Panc1 (cell line): ENCODE measurements around the gene FXYD3. TPM values are rescaled to one million over a fixed set of nuclear protein-coding genes. Genes with fewer than 3 reads are reported as not detected.

Experiments used
- ATAC-seq: fragments of 200-7000 bp; cut with Tn5 transposase; 2 replicates; pipeline ENCODE4 v1.9.1; 2020; ENCODE audit warnings: mild to moderate bottlenecking, moderate library complexity
- BruUV-seq: library from RNA; stranded (reverse); fragments of 400-500 nt; replicated peaks from 2 replicates; lab custom pipeline; 2021; lab: Mats Ljungman, UMichigan
- CTCF ChIA-PET: fragments of 300-600 bp; sonication (Branson Sonifier 250); formaldehyde crosslinking; loops from one replicate; lab custom pipeline; 2022; ENCODE audit warnings: antibody characterized with exemption; lab: Charles Lee
- POLR2A ChIA-PET: fragments of 300-600 bp; sonication (Branson Sonifier 250); formaldehyde crosslinking; loops from one replicate; lab custom pipeline; 2022; ENCODE audit warnings: antibody characterized with exemption; lab: Charles Lee
- DNase-seq: peaks from one replicate; pipeline ENCODE4 v3.0.0-alpha.2; 2010; ENCODE audit warnings: low read depth, low spot score
- H3K27ac ChIP-seq: 2 replicates; pipeline ENCODE4 v1.5.1; 2011; ENCODE audit warnings: mild to moderate bottlenecking, low read length, inconsistent platforms
- H3K27me3 ChIP-seq: fragments of 200-500 bp; sonication (Bioruptor generic); 2 replicates; pipeline ENCODE4 v1.6.0; 2014; ENCODE audit warnings: low read length, inconsistent platforms; ENCODE audit not compliant: control insufficient read depth, insufficient read depth
- H3K36me3 ChIP-seq: fragments of 200-500 bp; sonication (Bioruptor generic); 2 replicates; pipeline ENCODE4 v1.5.1; 2014; ENCODE audit warnings: inconsistent platforms, mild to moderate bottlenecking, low read length, moderate library complexity; ENCODE audit not compliant: control insufficient read depth, insufficient read depth
- H3K4me1 ChIP-seq: 2 replicates; pipeline ENCODE4 v1.5.1; 2011; ENCODE audit warnings: inconsistent platforms, mild to moderate bottlenecking, low read length, moderate library complexity; ENCODE audit not compliant: control insufficient read depth, insufficient read depth
- H3K4me3 ChIP-seq, 2 experiments: 2 replicates each; pipeline ENCODE4 v1.5.1; 2011 to 2012; ENCODE audit warnings: low read depth in 2 of 2, low read length in 2 of 2, mild to moderate bottlenecking in 2 of 2, inconsistent platforms in 1 of 2, moderate library complexity in 1 of 2
- H3K9me3 ChIP-seq: fragments of 200-500 bp; sonication (Bioruptor generic); 2 replicates; pipeline ENCODE4 v1.5.1; 2014; ENCODE audit warnings: low read depth, mild to moderate bottlenecking, inconsistent platforms, low read length, moderate library complexity; ENCODE audit not compliant: control insufficient read depth, insufficient read depth
- POLR2AphosphoS5 ChIP-seq: IDR thresholded peaks from 2 replicates; pipeline ENCODE4 v1.6.1; 2012; ENCODE audit warnings: mild to moderate bottlenecking, low read depth, low read length, moderate library complexity
- SIN3A ChIP-seq: IDR thresholded peaks from 2 replicates; pipeline ENCODE4 v1.6.1; 2012; ENCODE audit warnings: low read depth, mild to moderate bottlenecking, low read length, moderate library complexity, borderline replicate concordance; ENCODE audit not compliant: insufficient read depth
- TCF7L2 ChIP-seq: IDR thresholded peaks from 2 replicates; pipeline ENCODE4 v1.6.1; 2011; ENCODE audit warnings: mild to moderate bottlenecking, low read depth, low read length, inconsistent platforms
- in situ Hi-C: cut with HindIII; loops from 2 replicates; pipeline ENCODE4 v1.10.0; 2016; ENCODE audit warnings: low sequenced_read_pairs, low pct_unique_long_range_greater_than_20kb
- intact Hi-C: fragments of 100-400 bp; cut with micrococcal nuclease; formaldehyde crosslinking; loops from one replicate; pipeline ENCODE4 v1.10.0; 2022; ENCODE audit not compliant: unreplicated experiment
- total RNA-seq: library from RNA; stranded (reverse); gene quantifications from one replicate; pipeline ENCODE4 v1.2.1, GENCODE V29; 2021; ENCODE audit not compliant: unreplicated experiment
- TF ChIP-seq, protein P1 (sequence below): fragments of 450-650 bp; IDR thresholded peaks from 2 replicates; pipeline ENCODE4 v1.5.1; 2017; ENCODE audit warnings: mild to moderate bottlenecking
- TF ChIP-seq, protein P2 (sequence below), 2 experiments: IDR thresholded peaks; 2 replicates each; pipeline ENCODE4 v1.6.1; 2011 to 2012; ENCODE audit warnings: low read depth in 2 of 2, control low read depth in 1 of 2, low read length in 1 of 2, mild to moderate bottlenecking in 1 of 2, moderate library complexity in 1 of 2; ENCODE audit not compliant: insufficient read depth in 1 of 2

The FXYD3 gene
- total RNA-seq, 1 experiment from 2014 or later, result not detected

DNA sequence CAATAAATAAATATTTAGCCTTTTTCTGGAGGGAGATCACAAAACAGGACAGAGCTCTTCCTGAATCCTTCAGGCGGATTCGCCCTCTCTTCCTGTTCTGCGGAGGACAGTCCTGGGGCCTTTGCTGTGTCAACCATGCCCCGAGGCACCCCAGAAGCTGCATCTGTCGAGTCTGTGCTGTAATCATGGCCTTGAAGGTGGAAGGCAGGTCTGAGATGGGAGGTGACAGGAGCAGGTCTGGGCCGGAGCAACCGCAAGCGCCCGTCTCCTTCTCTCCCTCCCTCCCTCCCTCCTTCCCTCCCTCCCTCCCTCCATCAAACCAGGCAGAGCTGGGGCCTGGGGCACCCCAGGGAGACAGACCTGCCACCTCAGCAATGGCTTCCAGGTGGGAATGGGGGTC is 4.6 kb upstream of the FXYD3 start:
- no peak overlapping the region for H3K4me3 ChIP-seq
- no TSS peak for BruUV-seq
- no peaks in the 10 kb centered on the region for H3K4me1 ChIP-seq
- H3K9me3 ChIP-seq, result no peaks in the 10 kb centered on the region
- TF ChIP-seq, protein P1, sequence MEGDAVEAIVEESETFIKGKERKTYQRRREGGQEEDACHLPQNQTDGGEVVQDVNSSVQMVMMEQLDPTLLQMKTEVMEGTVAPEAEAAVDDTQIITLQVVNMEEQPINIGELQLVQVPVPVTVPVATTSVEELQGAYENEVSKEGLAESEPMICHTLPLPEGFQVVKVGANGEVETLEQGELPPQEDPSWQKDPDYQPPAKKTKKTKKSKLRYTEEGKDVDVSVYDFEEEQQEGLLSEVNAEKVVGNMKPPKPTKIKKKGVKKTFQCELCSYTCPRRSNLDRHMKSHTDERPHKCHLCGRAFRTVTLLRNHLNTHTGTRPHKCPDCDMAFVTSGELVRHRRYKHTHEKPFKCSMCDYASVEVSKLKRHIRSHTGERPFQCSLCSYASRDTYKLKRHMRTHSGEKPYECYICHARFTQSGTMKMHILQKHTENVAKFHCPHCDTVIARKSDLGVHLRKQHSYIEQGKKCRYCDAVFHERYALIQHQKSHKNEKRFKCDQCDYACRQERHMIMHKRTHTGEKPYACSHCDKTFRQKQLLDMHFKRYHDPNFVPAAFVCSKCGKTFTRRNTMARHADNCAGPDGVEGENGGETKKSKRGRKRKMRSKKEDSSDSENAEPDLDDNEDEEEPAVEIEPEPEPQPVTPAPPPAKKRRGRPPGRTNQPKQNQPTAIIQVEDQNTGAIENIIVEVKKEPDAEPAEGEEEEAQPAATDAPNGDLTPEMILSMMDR, result no peak
- TF ChIP-seq, protein P2, sequence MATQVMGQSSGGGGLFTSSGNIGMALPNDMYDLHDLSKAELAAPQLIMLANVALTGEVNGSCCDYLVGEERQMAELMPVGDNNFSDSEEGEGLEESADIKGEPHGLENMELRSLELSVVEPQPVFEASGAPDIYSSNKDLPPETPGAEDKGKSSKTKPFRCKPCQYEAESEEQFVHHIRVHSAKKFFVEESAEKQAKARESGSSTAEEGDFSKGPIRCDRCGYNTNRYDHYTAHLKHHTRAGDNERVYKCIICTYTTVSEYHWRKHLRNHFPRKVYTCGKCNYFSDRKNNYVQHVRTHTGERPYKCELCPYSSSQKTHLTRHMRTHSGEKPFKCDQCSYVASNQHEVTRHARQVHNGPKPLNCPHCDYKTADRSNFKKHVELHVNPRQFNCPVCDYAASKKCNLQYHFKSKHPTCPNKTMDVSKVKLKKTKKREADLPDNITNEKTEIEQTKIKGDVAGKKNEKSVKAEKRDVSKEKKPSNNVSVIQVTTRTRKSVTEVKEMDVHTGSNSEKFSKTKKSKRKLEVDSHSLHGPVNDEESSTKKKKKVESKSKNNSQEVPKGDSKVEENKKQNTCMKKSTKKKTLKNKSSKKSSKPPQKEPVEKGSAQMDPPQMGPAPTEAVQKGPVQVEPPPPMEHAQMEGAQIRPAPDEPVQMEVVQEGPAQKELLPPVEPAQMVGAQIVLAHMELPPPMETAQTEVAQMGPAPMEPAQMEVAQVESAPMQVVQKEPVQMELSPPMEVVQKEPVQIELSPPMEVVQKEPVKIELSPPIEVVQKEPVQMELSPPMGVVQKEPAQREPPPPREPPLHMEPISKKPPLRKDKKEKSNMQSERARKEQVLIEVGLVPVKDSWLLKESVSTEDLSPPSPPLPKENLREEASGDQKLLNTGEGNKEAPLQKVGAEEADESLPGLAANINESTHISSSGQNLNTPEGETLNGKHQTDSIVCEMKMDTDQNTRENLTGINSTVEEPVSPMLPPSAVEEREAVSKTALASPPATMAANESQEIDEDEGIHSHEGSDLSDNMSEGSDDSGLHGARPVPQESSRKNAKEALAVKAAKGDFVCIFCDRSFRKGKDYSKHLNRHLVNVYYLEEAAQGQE (IDR thresholded peaks at IDR 0.05; ENCODE audit: insufficient read depth in 1 of 2, low read depth in 2 of 2, low read length in 1 of 2), result no peak
- TF ChIP-seq POLR2AphosphoS5, result no peak
- H3K27ac ChIP-seq, result no peak overlapping the region
- ATAC-seq, result no peak
- in situ Hi-C loops, result no loop called here
- no peaks in the 10 kb centered on the region for H3K27me3 ChIP-seq
- intact Hi-C loops, result no loop called here
- ChIA-PET CTCF (no interaction called here), POLR2A (no interaction called here)
- H3K36me3 ChIP-seq, result no peaks in the 10 kb centered on the region
- DNase-seq, result no peak

DNA sequence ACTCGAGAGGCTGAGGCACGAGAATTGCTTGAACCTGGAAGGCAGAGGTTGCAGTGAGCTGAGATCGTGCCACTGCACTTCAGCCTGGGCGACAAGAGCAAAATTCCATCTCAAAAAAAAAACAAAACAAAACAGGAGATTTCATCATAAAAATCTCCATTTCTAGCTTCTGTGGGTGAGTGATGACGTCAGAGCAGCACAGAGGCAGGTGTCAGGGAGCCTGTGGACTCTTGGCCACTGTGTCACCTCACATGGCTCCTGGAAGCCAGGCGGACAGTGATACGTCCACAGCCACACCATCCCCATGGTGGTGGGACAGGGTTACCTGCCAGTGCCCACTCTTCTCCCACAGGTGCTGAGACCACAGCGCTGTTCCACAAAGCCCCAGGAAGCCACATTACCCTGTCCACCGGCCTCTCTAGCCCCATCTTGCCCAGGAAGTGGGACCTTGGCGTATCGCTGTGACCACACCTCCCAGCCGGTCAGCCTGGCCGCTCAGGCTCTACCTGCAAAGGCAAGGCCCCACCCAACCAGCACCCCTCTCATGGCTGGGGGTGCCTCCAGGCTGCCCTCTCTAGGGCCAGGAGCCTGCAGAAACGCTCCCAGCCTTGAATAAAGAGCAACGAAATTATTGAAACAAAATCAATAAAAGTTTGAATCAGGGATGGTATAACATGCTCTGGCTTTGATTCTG is 2.5 kb upstream of the FXYD3 start:
- intact Hi-C loops, result no loop called here
- no peak overlapping the region for H3K4me3 ChIP-seq
- CTCF ChIA-PET, result no interaction called here
- no peaks in the 10 kb centered on the region for H3K9me3 ChIP-seq
- no peaks in the 10 kb centered on the region for H3K36me3 ChIP-seq
- no peak for DNase-seq
- no peak overlapping the region for H3K27ac ChIP-seq
- no TSS peak for BruUV-seq
- POLR2A ChIA-PET, result no interaction called here
- no peaks in the 10 kb centered on the region for H3K4me1 ChIP-seq
- ATAC-seq, result no peak
- no peak for TF ChIP-seq POLR2AphosphoS5
- TF ChIP-seq, protein P2 (IDR thresholded peaks at IDR 0.05; ENCODE audit: insufficient read depth in 1 of 2, low read depth in 2 of 2, low read length in 1 of 2), result no peak
- TF ChIP-seq, protein P1, result no peak
- TF ChIP-seq SIN3A, result no peak
- no peak for TF ChIP-seq TCF7L2
- in situ Hi-C loops, result no loop called here
- 0 out of 2 replicates have a peak, but pooled peaks cover 2% of the 10 kb centered on the region for H3K27me3 ChIP-seq
